IMR-90 (cell line): ENCODE measurements around the gene FAM117B. TPM values are rescaled to one million over a fixed set of nuclear protein-coding genes. Genes with fewer than 3 reads are reported as not detected.

Experiments
- ATAC-seq: fragments of 200-7000 bp; cut with Tn5 transposase; 2 replicates; pipeline ENCODE4 v1.9.1; 2020; ENCODE audit warnings: low read depth, mild to moderate bottlenecking, moderate library complexity
- BruUV-seq: library from RNA; stranded (reverse); fragments of 400-500 nt; replicated peaks from 2 replicates; lab custom pipeline; 2021; lab: Mats Ljungman, UMichigan
- CTCF ChIA-PET: fragments of 300-600 bp; formaldehyde crosslinking; extraction: SDS; loops from one replicate; lab custom pipeline; 2021; ENCODE audit warnings: antibody characterized with exemption; lab: Yijun Ruan, JAX
- POLR2A ChIA-PET: fragments of 300-600 bp; sonication (Branson Sonifier 250); formaldehyde crosslinking; loops from one replicate; lab custom pipeline; 2022; ENCODE audit warnings: antibody characterized with exemption; ENCODE audit not compliant: unreplicated experiment; lab: Charles Lee
- DNase-seq: peaks from one replicate; pipeline ENCODE4 v3.0.0; 2013
- H2AFZ ChIP-seq: replicated peaks from 2 replicates; pipeline ENCODE3; 2013; ENCODE audit warnings: low read length, mild to moderate bottlenecking; ENCODE audit not compliant: poor library complexity
- H2AK5ac ChIP-seq: 2 replicates; pipeline ENCODE4 v1.6.1; 2013; ENCODE audit warnings: low read depth, low read length, inconsistent platforms
- H2AK9ac ChIP-seq: replicated peaks from 2 replicates; pipeline ENCODE3; 2013; ENCODE audit warnings: mild to moderate bottlenecking, low read depth, low read length, moderate library complexity; ENCODE audit not compliant: poor library complexity
- H2BK120ac ChIP-seq: 2 replicates; pipeline ENCODE4 v1.6.1; 2013; ENCODE audit warnings: low read depth, low read length, inconsistent platforms
- H2BK15ac ChIP-seq: 3 replicates; pipeline ENCODE4 v1.6.1; 2013; ENCODE audit warnings: low read depth, low read length, inconsistent platforms
- H2BK20ac ChIP-seq: 2 replicates; pipeline ENCODE4 v1.6.1; 2013; ENCODE audit warnings: low read depth, mild to moderate bottlenecking, inconsistent platforms, low read length, moderate library complexity
- H2BK5ac ChIP-seq: 2 replicates; pipeline ENCODE4 v1.6.1; 2013; ENCODE audit warnings: mild to moderate bottlenecking, low read depth, low read length, inconsistent platforms; ENCODE audit not compliant: poor library complexity, severe bottlenecking
- H3K14ac ChIP-seq: replicated peaks from 2 replicates; pipeline ENCODE4 v1.6.1; 2013; ENCODE audit warnings: low read depth, low read length, inconsistent platforms
- H3K18ac ChIP-seq: 2 replicates; pipeline ENCODE4 v1.6.1; 2013; ENCODE audit warnings: low read depth, low read length, control low read depth
- H3K23ac ChIP-seq: 2 replicates; pipeline ENCODE4 v1.6.1; 2013; ENCODE audit warnings: low read depth, low read length, inconsistent platforms
- H3K27ac ChIP-seq: 2 replicates; pipeline ENCODE4 v1.5.1; 2013; ENCODE audit warnings: mild to moderate bottlenecking, control low read depth, low read length; ENCODE audit not compliant: insufficient read depth
- H3K27me3 ChIP-seq: 2 replicates; pipeline ENCODE4 v1.6.1; 2013; ENCODE audit warnings: low read length; ENCODE audit not compliant: control insufficient read depth, insufficient read depth
- H3K36me3 ChIP-seq: 2 replicates; pipeline ENCODE4 v1.6.1; 2013; ENCODE audit warnings: low read length, mixed read lengths; ENCODE audit not compliant: control insufficient read depth, insufficient read depth
- H3K4ac ChIP-seq: 2 replicates; pipeline ENCODE4 v1.6.1; 2013; ENCODE audit warnings: low read depth, low read length, inconsistent platforms
- H3K4me1 ChIP-seq: 2 replicates; pipeline ENCODE4 v1.6.1; 2013; ENCODE audit warnings: low read length, mixed read lengths; ENCODE audit not compliant: control insufficient read depth, insufficient read depth
- H3K4me2 ChIP-seq: 2 replicates; pipeline ENCODE4 v1.6.1; 2013; ENCODE audit warnings: low read depth, mild to moderate bottlenecking, control low read depth, low read length, moderate library complexity
- H3K4me3 ChIP-seq: 2 replicates; pipeline ENCODE4 v1.5.1; 2013; ENCODE audit warnings: low read depth, mild to moderate bottlenecking, control low read depth, low read length, moderate library complexity; ENCODE audit not compliant: insufficient read depth
- H3K56ac ChIP-seq: 2 replicates; pipeline ENCODE4 v1.6.1; 2013; ENCODE audit warnings: low read length, inconsistent platforms; ENCODE audit not compliant: insufficient read depth; ENCODE audit errors: extremely low read depth
- H3K79me1 ChIP-seq, 2 experiments: 2 replicates each; pipeline ENCODE4 v1.6.1; 2013; ENCODE audit warnings: low read length in 2 of 2, inconsistent platforms in 1 of 2, low read depth in 1 of 2
- H3K9ac ChIP-seq: 2 replicates; pipeline ENCODE4 v1.6.1; 2013; ENCODE audit warnings: low read depth, low read length, control low read depth
- H3K9me1 ChIP-seq: 2 replicates; pipeline ENCODE4 v1.6.1; 2013; ENCODE audit warnings: low read length, inconsistent platforms; ENCODE audit not compliant: insufficient read depth
- H3K9me3 ChIP-seq: 2 replicates; pipeline ENCODE4 v1.6.1; 2013; ENCODE audit warnings: low read length; ENCODE audit not compliant: control insufficient read depth, insufficient read depth
- H4K20me1 ChIP-seq: 2 replicates; pipeline ENCODE4 v1.6.1; 2013; ENCODE audit warnings: low read length, inconsistent platforms; ENCODE audit not compliant: insufficient read depth
- H4K5ac ChIP-seq: 2 replicates; pipeline ENCODE4 v1.6.1; 2013; ENCODE audit warnings: mild to moderate bottlenecking, low read depth, low read length, control low read depth
- H4K8ac ChIP-seq, 2 experiments: 2 replicates each; pipeline ENCODE4 v1.6.1; 2013; ENCODE audit warnings: low read depth in 2 of 2, low read length in 2 of 2, control low read depth in 1 of 2, inconsistent platforms in 1 of 2
- H4K91ac ChIP-seq: 2 replicates; pipeline ENCODE4 v1.6.1; 2013; ENCODE audit warnings: low read depth, low read length, inconsistent platforms; ENCODE audit not compliant: insufficient read depth
- BHLHE40 ChIP-seq: fragments of 150-350 bp; IDR thresholded peaks from 2 replicates; pipeline ENCODE4 v1.6.1; 2016; ENCODE audit warnings: mild to moderate bottlenecking, low read depth, low read length
- CEBPB ChIP-seq: IDR thresholded peaks from 2 replicates; pipeline ENCODE4 v1.6.1; 2012; ENCODE audit warnings: low read depth, low read length, improper control_type of control experiment
- CHD1 ChIP-seq: IDR thresholded peaks from 2 replicates; pipeline ENCODE4 v1.6.1; 2012; ENCODE audit warnings: low read depth, low read length, improper control_type of control experiment
- CTCF ChIP-seq: conservative IDR thresholded peaks from 2 replicates; pipeline ENCODE4 v1.5.1; 2012; ENCODE audit warnings: mild to moderate bottlenecking, low read depth, low read length, improper control_type of control experiment
- ELK1 ChIP-seq: fragments of 150-350 bp; IDR thresholded peaks from 2 replicates; pipeline ENCODE4 v1.6.1; 2016; ENCODE audit warnings: low read depth, mild to moderate bottlenecking, low read length, moderate library complexity, borderline replicate concordance
- FOS ChIP-seq: fragments of 150-350 bp; IDR thresholded peaks from 2 replicates; pipeline ENCODE4 v1.6.1; 2016; ENCODE audit warnings: low read depth, low read length
- MAFK ChIP-seq: IDR thresholded peaks from 2 replicates; pipeline ENCODE4 v1.6.1; 2012; ENCODE audit warnings: low read depth, low read length, improper control_type of control experiment
- MAZ ChIP-seq: IDR thresholded peaks from 2 replicates; pipeline ENCODE4 v1.6.1; 2012; ENCODE audit warnings: low read depth, mild to moderate bottlenecking, low read length, improper control_type of control experiment, moderate library complexity, borderline replicate concordance
- MXI1 ChIP-seq: IDR thresholded peaks from 2 replicates; pipeline ENCODE4 v1.6.1; 2012; ENCODE audit warnings: low read depth, mild to moderate bottlenecking, low read length, moderate library complexity, borderline replicate concordance
- NFE2L2 ChIP-seq: fragments of 150-350 bp; IDR thresholded peaks from 2 replicates; pipeline ENCODE4 v1.6.1; 2016; ENCODE audit warnings: low read depth, mild to moderate bottlenecking, low read length
- POLR2A ChIP-seq: IDR thresholded peaks from 2 replicates; pipeline ENCODE4 v1.6.1; 2012; ENCODE audit warnings: mild to moderate bottlenecking, low read depth, low read length
- RAD21 ChIP-seq: IDR thresholded peaks from 2 replicates; pipeline ENCODE4 v1.6.1; 2012; ENCODE audit warnings: low read length, improper control_type of control experiment
- RCOR1 ChIP-seq: IDR thresholded peaks from 2 replicates; pipeline ENCODE4 v1.6.1; 2012; ENCODE audit warnings: mild to moderate bottlenecking, low read length, improper control_type of control experiment; ENCODE audit not compliant: insufficient replicate concordance
- RFX5 ChIP-seq: IDR thresholded peaks from 2 replicates; pipeline ENCODE4 v1.8.0; 2012; ENCODE audit warnings: low read depth, mild to moderate bottlenecking, low read length, moderate library complexity
- SMC3 ChIP-seq: fragments of 150-350 bp; IDR thresholded peaks from 2 replicates; pipeline ENCODE4 v1.6.1; 2016; ENCODE audit warnings: low read depth, mild to moderate bottlenecking, antibody characterized with exemption, low read length, moderate library complexity
- USF2 ChIP-seq: fragments of 150-350 bp; IDR thresholded peaks from 2 replicates; pipeline ENCODE4 v1.6.1; 2017; ENCODE audit warnings: mild to moderate bottlenecking, antibody characterized with exemption, low read length, low read depth
- WGBS, 2 experiments: methylation state at CpG; one replicate each; pipeline versions ENCODE4 v1.1.5 to v1.1.7; 2013; ENCODE audit warnings: missing lambda C conversion rate in 2 of 2; ENCODE audit not compliant: insufficient read length in 1 of 2; ENCODE audit errors: extremely low coverage in 2 of 2; 5-methylcytosine and 5-hydroxymethylcytosine counted together
- dilution Hi-C: fragments of 300-500 bp; cut with HindIII; formaldehyde crosslinking; loops from one replicate; pipeline ENCODE4 v1.14.3; 2018; ENCODE audit warnings: low sequenced_read_pairs; ENCODE audit not compliant: unreplicated experiment
- in situ Hi-C: fragments of 300-500 bp; cut with MboI; formaldehyde crosslinking; loops from 3 replicates; pipeline ENCODE4 v1.14.3; 2019; ENCODE audit warnings: low sequenced_read_pairs, inconsistent platforms, mixed read lengths
- intact Hi-C: fragments of 100-400 bp; cut with micrococcal nuclease; formaldehyde crosslinking; loops from 2 replicates; pipeline ENCODE4 v1.10.0; 2022
- polyA plus RNA-seq, 3 experiments: library from polyadenylated mRNA; depleted of rRNA; stranded (reverse); fragments of >200 nt; gene quantifications; 2 replicates each; pipeline ENCODE4 v1.2.3, GENCODE V29; 2012; ENCODE audit warnings: low replicate concordance in 1 of 3
- total RNA-seq: library from RNA; depleted of rRNA; stranded (reverse); fragments of >200 nt; gene quantifications from 2 replicates; pipeline ENCODE4 v1.2.3, GENCODE V29; 2012

FAM117B gene
- total and polyA plus RNA-seq, 2 of the 4 experiments (the other 2 are of a cell fraction) = 0.54 to 0.79 TPM

GRCh38 chr2:202726070-202726469, 91.3 kb downstream of the FAM117B start:
- H3K27ac ChIP-seq = no peak overlapping the region
- H3K79me1 ChIP-seq = no peaks in the 10 kb centered on the region
- intact Hi-C loops = no loop called here
- no peak overlapping the region for H2BK120ac ChIP-seq
- ChIA-PET POLR2A (no interaction called here), CTCF (interaction anchor here (0.6 kb wide), 1 partner anchor 97 kb away, joined by 4 read pairs; no protein-coding TSS in a partner anchor)
- no peak overlapping the region for H2AK9ac ChIP-seq
- H3K4me1 ChIP-seq = peaks cover 3% of the 10 kb centered on the region; the same call in 1 of the 2 replicates
- H2BK20ac ChIP-seq = no peak overlapping the region
- no CpG with 5 or more reads among the region's 3 CpGs for WGBS, 2 experiments
- H4K20me1 ChIP-seq = no peaks in the 10 kb centered on the region
- no peak overlapping the region for H3K4me2 ChIP-seq
- no peak overlapping the region for H3K4me3 ChIP-seq
- no TSS peak for BruUV-seq
- no peak overlapping the region for H3K18ac ChIP-seq
- H3K9me3 ChIP-seq = no peaks in the 10 kb centered on the region
- H3K4ac ChIP-seq = no peak overlapping the region
- H4K8ac ChIP-seq = no peak overlapping the region
- H2AFZ ChIP-seq = no peak overlapping the region
- dilution Hi-C loops = no loop called here
- in situ Hi-C loops = no loop called here
- 0 out of 2 replicates have a peak, but pooled peaks cover 1% of the 10 kb centered on the region for H3K36me3 ChIP-seq
- H2BK15ac ChIP-seq = no peak overlapping the region
- no peak for TF ChIP-seq FOS
- no peak for TF ChIP-seq MAFK
- no peak for TF ChIP-seq CTCF
- no peak for TF ChIP-seq RFX5
- no peak for TF ChIP-seq POLR2A
- no peak for TF ChIP-seq RCOR1
- no peak for TF ChIP-seq MAZ
- no peak for TF ChIP-seq NFE2L2
- no peak for TF ChIP-seq SMC3
- TF ChIP-seq USF2 = no peak
- TF ChIP-seq CHD1 = no peak
- TF ChIP-seq ELK1 = no peak
- no peak for TF ChIP-seq BHLHE40
- no peak for TF ChIP-seq MXI1
- no peak for TF ChIP-seq RAD21
- TF ChIP-seq CEBPB = no peak
- no peak overlapping the region for H4K5ac ChIP-seq
- no peak overlapping the region for H4K91ac ChIP-seq
- H3K56ac ChIP-seq = no peak overlapping the region
- no peaks in the 10 kb centered on the region for H3K9me1 ChIP-seq
- H3K9ac ChIP-seq = no peak overlapping the region
- DNase-seq (no peak), ATAC-seq (no peak)
- no peaks in the 10 kb centered on the region for H3K27me3 ChIP-seq
- no peak overlapping the region for H3K23ac ChIP-seq
- no peak overlapping the region for H2BK5ac ChIP-seq
- H3K14ac ChIP-seq = no peak overlapping the region
- no peak overlapping the region for H2AK5ac ChIP-seq
